HEK293 (cell line): ENCODE measurements around the gene UBR4.

Experiments used
- CTCF ChIA-PET: fragments of 350-600 bp; formaldehyde crosslinking; extraction: SDS; loops from one replicate; lab custom pipeline; 2021; ENCODE audit warnings: antibody characterized with exemption; lab: Yijun Ruan, JAX
- POLR2A ChIA-PET: fragments of 300-600 bp; formaldehyde crosslinking; extraction: SDS; loops from one replicate; lab custom pipeline; 2020; ENCODE audit warnings: antibody characterized with exemption, inconsistent platforms; lab: Yijun Ruan, JAX
- H3K27ac ChIP-seq: fragments of 200-500 bp; sonication (Bioruptor generic); 2 replicates; pipeline ENCODE4 v1.5.1; 2014; ENCODE audit warnings: low read depth, low read length, control low read depth, inconsistent platforms; ENCODE audit errors: extremely low read depth
- H3K36me3 ChIP-seq, 2 experiments: fragments of 200-500 bp in 1 of 2; sonication (Bioruptor generic) in 1 of 2; 1 replicate in 1 of 2; 2 replicates in 1 of 2; pipeline ENCODE4 v1.5.1; 2014 to 2017; ENCODE audit warnings: inconsistent platforms in 2 of 2, low read length in 2 of 2; ENCODE audit not compliant: control insufficient read depth in 2 of 2, insufficient read depth in 1 of 2
- H3K4me1 ChIP-seq: fragments of 200-500 bp; sonication (Bioruptor generic); 2 replicates; pipeline ENCODE4 v1.5.1; 2014; ENCODE audit warnings: mild to moderate bottlenecking, low read length, inconsistent platforms; ENCODE audit not compliant: control insufficient read depth, insufficient read depth
- H3K4me3 ChIP-seq: 2 replicates; pipeline ENCODE4 v1.5.1; 2011; ENCODE audit warnings: low read depth, mild to moderate bottlenecking, control low read depth, low read length, moderate library complexity
- H3K9me3 ChIP-seq: fragments of 200-500 bp; sonication (Bioruptor generic); 2 replicates; pipeline ENCODE4 v1.5.1; 2014; ENCODE audit warnings: low read depth, low read length, inconsistent platforms; ENCODE audit not compliant: control insufficient read depth, insufficient read depth
- BCL6B ChIP-seq: fragments of 450-650 bp; formaldehyde crosslinking; IDR thresholded peaks from 2 replicates; pipeline ENCODE4 v1.5.1; 2017; ENCODE audit warnings: missing biosample characterization, missing genetic modification characterization
- GFI1B ChIP-seq: fragments of 450-650 bp; formaldehyde crosslinking; IDR thresholded peaks from 2 replicates; pipeline ENCODE4 v1.5.1; 2016; ENCODE audit warnings: missing biosample characterization, missing genetic modification characterization
- GLI4 ChIP-seq: fragments of 450-650 bp; formaldehyde crosslinking; IDR thresholded peaks from 2 replicates; pipeline ENCODE4 v1.5.1; 2016; ENCODE audit warnings: missing biosample characterization, missing genetic modification characterization
- YY2 ChIP-seq: fragments of 450-650 bp; formaldehyde crosslinking; IDR thresholded peaks from 2 replicates; pipeline ENCODE4 v1.5.1; 2016; ENCODE audit warnings: missing biosample characterization, missing genetic modification characterization
- ZBTB20 ChIP-seq: fragments of 450-650 bp; formaldehyde crosslinking; IDR thresholded peaks from 2 replicates; pipeline ENCODE4 v1.5.1; 2016; ENCODE audit warnings: missing biosample characterization, missing genetic modification characterization
- ZBTB8A ChIP-seq: fragments of 450-650 bp; formaldehyde crosslinking; IDR thresholded peaks from 2 replicates; pipeline ENCODE4 v1.5.1; 2016; ENCODE audit warnings: missing biosample characterization, missing genetic modification characterization
- ZFP3 ChIP-seq: fragments of 450-650 bp; formaldehyde crosslinking; IDR thresholded peaks from 2 replicates; pipeline ENCODE4 v1.5.1; 2016; ENCODE audit warnings: low read depth, missing biosample characterization, missing genetic modification characterization
- ZNF114 ChIP-seq: fragments of 450-650 bp; formaldehyde crosslinking; IDR thresholded peaks from 2 replicates; pipeline ENCODE4 v1.5.0; 2017; ENCODE audit warnings: missing biosample characterization, missing genetic modification characterization
- ZNF133 ChIP-seq: fragments of 450-650 bp; formaldehyde crosslinking; IDR thresholded peaks from 2 replicates; pipeline ENCODE4 v1.5.1; 2016; ENCODE audit warnings: missing biosample characterization, missing genetic modification characterization
- ZNF416 ChIP-seq: fragments of 450-650 bp; formaldehyde crosslinking; IDR thresholded peaks from 2 replicates; pipeline ENCODE4 v1.5.1; 2016; ENCODE audit warnings: missing biosample characterization, missing genetic modification characterization
- ZNF561 ChIP-seq: fragments of 450-650 bp; IDR thresholded peaks from 2 replicates; pipeline ENCODE4 v1.5.1; 2018; ENCODE audit warnings: missing biosample characterization, missing genetic modification characterization, borderline replicate concordance
- ZNF785 ChIP-seq: fragments of 450-650 bp; formaldehyde crosslinking; IDR thresholded peaks from 2 replicates; pipeline ENCODE4 v1.5.1; 2016; ENCODE audit warnings: missing biosample characterization, missing genetic modification characterization
- TF ChIP-seq, protein P1 (sequence below): fragments of 450-650 bp; formaldehyde crosslinking; IDR thresholded peaks from 2 replicates; pipeline ENCODE4 v1.5.1; 2016; ENCODE audit warnings: missing biosample characterization, missing genetic modification characterization
- TF ChIP-seq, protein P2 (sequence below): sonication (generic); formaldehyde crosslinking; IDR thresholded peaks from 2 replicates; pipeline ENCODE4 v1.8.1; 2022; ENCODE audit warnings: mild to moderate bottlenecking, moderate library complexity, missing genetic modification reagents

UBR4 gene

GRCh38 chr1:19028110-19028509 is 182.0 kb downstream of the UBR4 start:
- ChIA-PET CTCF (interaction anchor here (2.5 kb wide), 1 partner anchor 115 kb away, joined by 9 read pairs; no protein-coding TSS in a partner anchor), POLR2A (interaction anchor here (0.5 kb wide), 1 partner anchor 291 kb away, joined by 3 read pairs; no protein-coding TSS in a partner anchor)
- H3K36me3 ChIP-seq, result no peaks in the 10 kb centered on the region
- no peak overlapping the region for H3K27ac ChIP-seq
- no peaks in the 10 kb centered on the region for H3K4me1 ChIP-seq
- H3K9me3 ChIP-seq, result no peaks in the 10 kb centered on the region
- no peak for TF ChIP-seq ZBTB8A (tag by site-specific recombination)
- no peak for TF ChIP-seq ZNF561 (tag by site-specific recombination)
- TF ChIP-seq BCL6B (tag by site-specific recombination), result no peak
- TF ChIP-seq YY2 (tag by site-specific recombination), result no peak
- no peak for TF ChIP-seq ZNF416
- TF ChIP-seq ZFP3, result no peak
- TF ChIP-seq, protein P1, sequence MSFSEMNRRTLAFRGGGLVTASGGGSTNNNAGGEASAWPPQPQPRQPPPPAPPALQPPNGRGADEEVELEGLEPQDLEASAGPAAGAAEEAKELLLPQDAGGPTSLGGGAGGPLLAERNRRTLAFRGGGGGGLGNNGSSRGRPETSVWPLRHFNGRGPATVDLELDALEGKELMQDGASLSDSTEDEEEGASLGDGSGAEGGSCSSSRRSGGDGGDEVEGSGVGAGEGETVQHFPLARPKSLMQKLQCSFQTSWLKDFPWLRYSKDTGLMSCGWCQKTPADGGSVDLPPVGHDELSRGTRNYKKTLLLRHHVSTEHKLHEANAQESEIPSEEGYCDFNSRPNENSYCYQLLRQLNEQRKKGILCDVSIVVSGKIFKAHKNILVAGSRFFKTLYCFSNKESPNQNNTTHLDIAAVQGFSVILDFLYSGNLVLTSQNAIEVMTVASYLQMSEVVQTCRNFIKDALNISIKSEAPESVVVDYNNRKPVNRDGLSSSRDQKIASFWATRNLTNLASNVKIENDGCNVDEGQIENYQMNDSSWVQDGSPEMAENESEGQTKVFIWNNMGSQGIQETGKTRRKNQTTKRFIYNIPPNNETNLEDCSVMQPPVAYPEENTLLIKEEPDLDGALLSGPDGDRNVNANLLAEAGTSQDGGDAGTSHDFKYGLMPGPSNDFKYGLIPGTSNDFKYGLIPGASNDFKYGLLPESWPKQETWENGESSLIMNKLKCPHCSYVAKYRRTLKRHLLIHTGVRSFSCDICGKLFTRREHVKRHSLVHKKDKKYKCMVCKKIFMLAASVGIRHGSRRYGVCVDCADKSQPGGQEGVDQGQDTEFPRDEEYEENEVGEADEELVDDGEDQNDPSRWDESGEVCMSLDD (tag by site-specific recombination), result no peak
- no peak for TF ChIP-seq GLI4 (tag by site-specific recombination)
- no peak for TF ChIP-seq ZNF133
- TF ChIP-seq ZNF785 (tag by site-specific recombination), result no peak
- no peak for TF ChIP-seq GFI1B
- TF ChIP-seq, protein P2, sequence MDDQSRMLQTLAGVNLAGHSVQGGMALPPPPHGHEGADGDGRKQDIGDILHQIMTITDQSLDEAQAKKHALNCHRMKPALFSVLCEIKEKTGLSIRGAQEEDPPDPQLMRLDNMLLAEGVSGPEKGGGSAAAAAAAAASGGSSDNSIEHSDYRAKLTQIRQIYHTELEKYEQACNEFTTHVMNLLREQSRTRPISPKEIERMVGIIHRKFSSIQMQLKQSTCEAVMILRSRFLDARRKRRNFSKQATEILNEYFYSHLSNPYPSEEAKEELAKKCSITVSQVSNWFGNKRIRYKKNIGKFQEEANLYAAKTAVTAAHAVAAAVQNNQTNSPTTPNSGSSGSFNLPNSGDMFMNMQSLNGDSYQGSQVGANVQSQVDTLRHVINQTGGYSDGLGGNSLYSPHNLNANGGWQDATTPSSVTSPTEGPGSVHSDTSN (CRISPR knock-in tag), result no peak
- TF ChIP-seq ZBTB20 (tag by site-specific recombination), result no peak
- TF ChIP-seq ZNF114 (tag by site-specific recombination), result no peak
- H3K4me3 ChIP-seq, result no peak overlapping the region
